ENCODE results near the gene SETD6.

Gene SETD6

DNA sequence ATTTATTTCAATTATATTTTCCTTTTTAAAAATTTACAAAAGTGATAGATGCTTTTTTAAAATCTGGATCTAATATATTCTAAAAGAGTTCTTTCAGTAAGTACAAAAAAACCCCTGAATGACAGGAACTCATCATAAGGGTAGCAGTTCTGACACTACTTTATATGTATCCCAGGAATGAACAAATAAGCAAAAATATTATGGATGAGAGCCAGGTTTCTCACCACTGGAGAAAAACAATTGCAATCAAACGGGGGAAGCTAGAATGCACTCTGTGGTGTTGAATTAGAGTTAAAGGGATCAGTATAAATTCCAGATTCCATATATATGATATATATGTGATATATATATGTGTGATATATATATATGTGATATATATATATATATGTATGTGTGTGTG, 38.5 kb upstream of the SETD6 start:
- no peaks in the 10 kb centered on the region for H3K36me3 ChIP-seq (ENCODE audit: control insufficient read depth, insufficient read depth, low read length)
- no peak overlapping the region for H3K4me3 ChIP-seq (ENCODE audit: low read depth, low read length)
- peaks cover 7% of the 10 kb centered on the region for H3K4me1 ChIP-seq
- no peaks in the 10 kb centered on the region for H3K79me2 ChIP-seq
- no peak overlapping the region for H3K9ac ChIP-seq
- no peaks in the 10 kb centered on the region for H3K9me3 ChIP-seq (ENCODE audit: control insufficient read depth, low read length)
- no peaks in the 10 kb centered on the region for H3K27me3 ChIP-seq (ENCODE audit: control insufficient read depth, insufficient read depth, low read length)
- no peak overlapping the region for H2AFZ ChIP-seq
- TF ChIP-seq, protein P1, sequence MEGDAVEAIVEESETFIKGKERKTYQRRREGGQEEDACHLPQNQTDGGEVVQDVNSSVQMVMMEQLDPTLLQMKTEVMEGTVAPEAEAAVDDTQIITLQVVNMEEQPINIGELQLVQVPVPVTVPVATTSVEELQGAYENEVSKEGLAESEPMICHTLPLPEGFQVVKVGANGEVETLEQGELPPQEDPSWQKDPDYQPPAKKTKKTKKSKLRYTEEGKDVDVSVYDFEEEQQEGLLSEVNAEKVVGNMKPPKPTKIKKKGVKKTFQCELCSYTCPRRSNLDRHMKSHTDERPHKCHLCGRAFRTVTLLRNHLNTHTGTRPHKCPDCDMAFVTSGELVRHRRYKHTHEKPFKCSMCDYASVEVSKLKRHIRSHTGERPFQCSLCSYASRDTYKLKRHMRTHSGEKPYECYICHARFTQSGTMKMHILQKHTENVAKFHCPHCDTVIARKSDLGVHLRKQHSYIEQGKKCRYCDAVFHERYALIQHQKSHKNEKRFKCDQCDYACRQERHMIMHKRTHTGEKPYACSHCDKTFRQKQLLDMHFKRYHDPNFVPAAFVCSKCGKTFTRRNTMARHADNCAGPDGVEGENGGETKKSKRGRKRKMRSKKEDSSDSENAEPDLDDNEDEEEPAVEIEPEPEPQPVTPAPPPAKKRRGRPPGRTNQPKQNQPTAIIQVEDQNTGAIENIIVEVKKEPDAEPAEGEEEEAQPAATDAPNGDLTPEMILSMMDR (IDR thresholded peaks at IDR 0.05), result no peak
- no peak overlapping the region for H3K4me2 ChIP-seq (ENCODE audit: low read length)
- H3K27ac ChIP-seq, result no peak overlapping the region

DNA sequence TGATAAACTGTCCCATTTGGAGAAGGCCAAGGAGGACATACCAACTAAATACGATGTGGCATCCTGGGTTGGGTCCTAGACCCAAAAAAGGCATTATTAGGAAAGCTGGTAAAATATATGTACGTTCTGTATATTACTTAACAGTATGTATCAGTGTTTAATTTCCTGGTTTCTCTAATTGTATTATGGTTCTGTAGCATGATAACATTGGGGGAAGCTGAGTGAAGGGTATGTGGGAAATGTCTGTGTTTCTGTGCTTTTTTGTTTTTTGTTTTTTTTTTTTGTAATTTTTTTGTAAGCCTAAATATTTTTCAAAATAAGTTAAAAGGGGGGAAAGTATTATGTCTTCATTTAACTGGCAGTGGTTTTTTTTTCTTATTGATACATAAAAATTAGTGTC, 36.9 kb upstream of the SETD6 start:
- no peaks in the 10 kb centered on the region for H3K27me3 ChIP-seq (ENCODE audit: control insufficient read depth, insufficient read depth, low read length)
- H3K4me2 ChIP-seq (ENCODE audit: low read length), result no peak overlapping the region
- H3K4me1 ChIP-seq, result peaks cover 7% of the 10 kb centered on the region
- no peaks in the 10 kb centered on the region for H3K79me2 ChIP-seq
- H3K9me3 ChIP-seq (ENCODE audit: control insufficient read depth, low read length), result no peaks in the 10 kb centered on the region
- no peaks in the 10 kb centered on the region for H3K36me3 ChIP-seq (ENCODE audit: control insufficient read depth, insufficient read depth, low read length)
- H3K9ac ChIP-seq, result no peak overlapping the region
- no peak overlapping the region for H3K27ac ChIP-seq
- TF ChIP-seq, protein P1 (IDR thresholded peaks at IDR 0.05), result no peak
- no peak overlapping the region for H3K4me3 ChIP-seq (ENCODE audit: low read depth, low read length)
- H2AFZ ChIP-seq, result no peak overlapping the region

DNA sequence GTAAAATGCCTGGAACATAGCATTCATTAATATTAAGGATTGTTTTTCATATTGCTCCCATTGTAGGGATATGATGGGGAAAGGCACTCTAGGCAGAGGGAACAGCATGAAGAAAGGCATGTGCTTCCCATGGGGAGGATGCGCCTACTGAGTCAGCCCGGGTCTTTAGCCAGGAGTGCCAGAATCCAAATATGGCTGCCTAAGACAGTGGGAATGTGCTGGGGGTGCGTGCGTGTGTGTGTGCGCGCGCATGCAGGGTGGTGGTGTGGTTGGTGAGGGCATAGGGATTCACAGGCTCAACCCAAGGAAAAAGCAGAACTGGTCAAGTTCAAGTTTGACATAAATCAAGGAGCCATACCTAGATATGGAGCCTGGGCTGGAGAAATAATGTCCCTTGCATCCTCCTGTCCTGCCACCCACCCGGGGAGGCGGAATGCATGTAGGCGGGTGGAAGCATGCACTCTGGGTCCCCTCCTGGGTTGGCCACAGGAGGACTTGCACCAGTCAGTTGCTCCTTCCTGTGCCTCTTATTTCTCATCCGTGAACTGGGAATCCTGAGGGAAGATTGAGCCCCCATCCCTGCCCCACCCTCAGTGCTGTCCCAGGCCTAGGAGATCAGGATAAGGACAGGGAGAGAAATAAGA, 34.0 kb upstream of the SETD6 start:
- peaks cover 7% of the 10 kb centered on the region for H3K4me1 ChIP-seq
- H3K27me3 ChIP-seq (ENCODE audit: control insufficient read depth, insufficient read depth, low read length), result no peaks in the 10 kb centered on the region
- no peak overlapping the region for H3K4me2 ChIP-seq (ENCODE audit: low read length)
- TF ChIP-seq, protein P1 (IDR thresholded peaks at IDR 0.05), result no peak
- H3K9ac ChIP-seq, result no peak overlapping the region
- H2AFZ ChIP-seq, result no peak overlapping the region
- no peaks in the 10 kb centered on the region for H3K79me2 ChIP-seq
- H3K36me3 ChIP-seq (ENCODE audit: control insufficient read depth, insufficient read depth, low read length), result no peaks in the 10 kb centered on the region
- H3K4me3 ChIP-seq (ENCODE audit: low read depth, low read length), result no peak overlapping the region
- H3K9me3 ChIP-seq (ENCODE audit: control insufficient read depth, low read length), result no peaks in the 10 kb centered on the region
- H3K27ac ChIP-seq, result no peak overlapping the region

DNA sequence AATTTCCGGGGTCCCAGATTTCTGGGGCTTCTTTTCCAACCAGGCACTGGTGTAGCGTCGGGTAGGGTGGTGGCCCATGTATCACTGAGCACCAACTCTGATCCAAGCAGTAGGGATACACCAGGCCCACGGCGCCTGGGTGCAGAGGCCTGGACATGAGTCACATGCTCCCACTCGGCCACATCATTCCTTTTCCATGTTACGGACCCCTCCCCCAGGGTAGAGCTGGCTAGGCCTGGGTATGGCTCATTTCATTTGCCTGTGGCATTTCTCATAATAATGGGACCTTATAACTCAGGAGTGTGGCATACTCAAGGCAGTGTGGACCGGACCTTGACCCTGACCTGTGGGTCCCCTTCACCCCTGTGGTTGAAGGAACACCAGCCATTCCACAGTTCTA, 33.4 kb upstream of the SETD6 start:
- Histone ChIP-seq H3K27ac (no peak overlapping the region), H3K4me2 (ENCODE audit: low read length) (no peak overlapping the region), H2AFZ (no peak overlapping the region), H3K9me3 (ENCODE audit: control insufficient read depth, low read length) (no peaks in the 10 kb centered on the region), H3K4me1 (peaks cover 4% of the 10 kb centered on the region), H3K9ac (no peak overlapping the region), H3K79me2 (no peaks in the 10 kb centered on the region), H3K4me3 (ENCODE audit: low read depth, low read length) (no peak overlapping the region), H3K27me3 (ENCODE audit: control insufficient read depth, insufficient read depth, low read length) (no peaks in the 10 kb centered on the region), H3K36me3 (ENCODE audit: control insufficient read depth, insufficient read depth, low read length) (no peaks in the 10 kb centered on the region)
- TF ChIP-seq, protein P1 (IDR thresholded peaks at IDR 0.05), result no peak

DNA sequence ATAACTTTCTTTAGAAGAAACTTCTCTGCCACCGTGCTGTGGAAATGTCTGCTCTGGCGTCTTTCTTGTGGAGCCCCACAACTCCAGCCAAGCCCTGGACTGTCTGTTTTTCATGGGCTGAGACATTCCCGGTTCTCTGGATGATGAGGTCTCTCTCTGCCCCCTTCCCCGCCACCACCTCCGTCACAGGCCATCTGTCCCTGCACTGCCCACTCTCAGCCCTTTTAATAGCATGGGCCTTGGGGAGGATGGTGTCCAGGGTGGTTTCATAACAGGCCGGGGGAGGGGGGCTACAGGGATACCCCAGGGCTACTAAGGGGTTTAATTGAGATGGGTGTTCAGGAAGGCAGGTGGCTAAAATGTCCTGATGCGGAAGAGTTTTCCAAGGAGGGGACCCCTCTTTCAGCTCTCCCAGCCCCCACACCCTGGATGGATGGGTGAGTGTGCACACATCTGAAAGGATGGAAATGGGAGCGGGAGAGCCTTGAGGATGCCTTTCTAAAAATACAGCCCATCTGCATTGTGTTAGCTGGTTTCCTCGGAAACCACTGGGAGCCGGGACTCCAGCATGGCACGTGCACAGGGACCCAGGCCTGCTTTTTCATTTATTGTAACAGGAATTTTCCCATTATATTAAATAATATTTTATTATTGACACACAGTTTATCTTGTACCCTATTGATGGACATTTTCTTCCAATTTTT, 30.0 kb upstream of the SETD6 start:
- Histone ChIP-seq H3K9ac (no peak overlapping the region), H3K36me3 (ENCODE audit: control insufficient read depth, insufficient read depth, low read length) (no peaks in the 10 kb centered on the region), H3K79me2 (no peaks in the 10 kb centered on the region), H3K4me1 (no peaks in the 10 kb centered on the region), H3K27ac (no peak overlapping the region), H3K4me3 (ENCODE audit: low read depth, low read length) (no peak overlapping the region), H3K9me3 (ENCODE audit: control insufficient read depth, low read length) (no peaks in the 10 kb centered on the region), H3K27me3 (ENCODE audit: control insufficient read depth, insufficient read depth, low read length) (no peaks in the 10 kb centered on the region), H2AFZ (no peak overlapping the region), H3K4me2 (ENCODE audit: low read length) (no peak overlapping the region)
- TF ChIP-seq, protein P1 (IDR thresholded peaks at IDR 0.05), result no peak
